ENCODE results near the gene PSMB9. TPM values are rescaled to one million over a fixed set of nuclear protein-coding genes. Genes with fewer than 3 reads are reported as not detected.

The PSMB9 gene
- total RNA-seq, 2 experiments from 2014 or later = 219 to 229 TPM

DNA sequence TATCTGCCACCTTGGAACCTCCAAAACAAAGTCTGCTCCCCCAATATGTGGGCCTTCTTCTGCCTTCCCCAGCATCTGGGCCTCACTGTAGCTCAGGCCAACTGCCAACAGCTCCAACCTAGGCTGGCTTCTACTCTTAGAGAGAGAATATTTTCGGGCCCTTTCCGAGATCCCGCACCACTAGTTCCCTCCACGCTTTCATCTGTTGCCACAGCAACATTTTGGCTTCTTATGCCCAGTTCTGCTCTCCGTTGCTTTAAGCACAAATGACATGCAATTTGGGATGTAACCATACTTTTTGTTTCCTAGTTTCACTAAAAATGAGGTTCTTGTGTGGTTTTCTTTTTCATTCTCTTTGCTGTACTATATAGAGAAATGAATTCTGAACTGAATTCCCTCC is 33.6 kb downstream of the PSMB9 start:
- Mint-ChIP-seq H3K9me3 (no peaks in the 10 kb centered on the region), H3K4me1 (ENCODE audit: low read depth) (peaks cover 3% of the 10 kb centered on the region), H3K4me3 (no peak overlapping the region), H3K36me3 (ENCODE audit: low read depth) (no peaks in the 10 kb centered on the region), H3K27ac (no peak overlapping the region), H3K27me3 (no peaks in the 10 kb centered on the region)
- intact Hi-C loops (cut with micrococcal nuclease) = no loop called here
- TF ChIP-seq, protein P1, sequence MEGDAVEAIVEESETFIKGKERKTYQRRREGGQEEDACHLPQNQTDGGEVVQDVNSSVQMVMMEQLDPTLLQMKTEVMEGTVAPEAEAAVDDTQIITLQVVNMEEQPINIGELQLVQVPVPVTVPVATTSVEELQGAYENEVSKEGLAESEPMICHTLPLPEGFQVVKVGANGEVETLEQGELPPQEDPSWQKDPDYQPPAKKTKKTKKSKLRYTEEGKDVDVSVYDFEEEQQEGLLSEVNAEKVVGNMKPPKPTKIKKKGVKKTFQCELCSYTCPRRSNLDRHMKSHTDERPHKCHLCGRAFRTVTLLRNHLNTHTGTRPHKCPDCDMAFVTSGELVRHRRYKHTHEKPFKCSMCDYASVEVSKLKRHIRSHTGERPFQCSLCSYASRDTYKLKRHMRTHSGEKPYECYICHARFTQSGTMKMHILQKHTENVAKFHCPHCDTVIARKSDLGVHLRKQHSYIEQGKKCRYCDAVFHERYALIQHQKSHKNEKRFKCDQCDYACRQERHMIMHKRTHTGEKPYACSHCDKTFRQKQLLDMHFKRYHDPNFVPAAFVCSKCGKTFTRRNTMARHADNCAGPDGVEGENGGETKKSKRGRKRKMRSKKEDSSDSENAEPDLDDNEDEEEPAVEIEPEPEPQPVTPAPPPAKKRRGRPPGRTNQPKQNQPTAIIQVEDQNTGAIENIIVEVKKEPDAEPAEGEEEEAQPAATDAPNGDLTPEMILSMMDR (IDR thresholded peaks at IDR 0.05) = no peak
- POLR2A ChIA-PET = interaction anchor here (1.0 to 2.1 kb wide), 2 partner anchors 81 to 86 kb away, joined by 3 to 7 read pairs; partner anchors contain the start of gene BRD2
- CTCF ChIA-PET = interaction anchor here (1.1 to 3.0 kb wide), 3 partner anchors 46 to 97 kb away, joined by 6 to 82 read pairs (median 9); no protein-coding TSS in a partner anchor
- ATAC-seq = no peak
- no peak for DNase-seq

DNA sequence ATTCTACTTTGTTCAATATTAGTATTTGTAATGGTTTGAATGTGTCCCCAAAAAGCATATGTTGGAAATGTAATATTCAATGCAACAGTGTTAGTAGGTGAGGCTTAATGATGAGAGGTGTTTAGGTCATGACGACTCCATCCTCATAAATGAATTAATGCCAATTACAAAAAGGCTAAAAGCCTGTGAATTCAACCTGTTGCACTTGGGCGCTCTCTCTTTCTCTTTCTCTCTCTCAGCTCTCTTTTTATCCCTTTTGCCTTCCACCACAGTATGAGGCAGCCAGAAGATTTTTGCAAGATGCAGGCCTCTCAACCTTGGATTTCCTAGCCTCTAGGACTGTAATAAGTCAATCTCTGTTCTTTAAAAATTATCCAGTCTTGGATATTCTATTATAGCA is 34.6 kb downstream of the PSMB9 start:
- peaks cover 4% of the 10 kb centered on the region for H3K4me1 Mint-ChIP-seq (ENCODE audit: low read depth)
- H3K27ac Mint-ChIP-seq = no peak overlapping the region
- CTCF ChIA-PET = interaction anchor here (1.1 to 1.8 kb wide), 2 partner anchors 45 to 96 kb away, joined by 6 to 9 read pairs; no protein-coding TSS in a partner anchor
- POLR2A ChIA-PET = interaction anchor here (1.0 to 2.1 kb wide), 4 partner anchors 80 to 96 kb away, joined by 3 to 7 read pairs (median 3); partner anchors contain the start of gene BRD2
- intact Hi-C loops (cut with micrococcal nuclease) = no loop called here
- TF ChIP-seq, protein P1 (IDR thresholded peaks at IDR 0.05) = no peak
- H3K27me3 Mint-ChIP-seq = no peaks in the 10 kb centered on the region
- H3K9me3 Mint-ChIP-seq = no peaks in the 10 kb centered on the region
- no peak overlapping the region for H3K4me3 Mint-ChIP-seq
- ATAC-seq (no peak), DNase-seq (no peak)
- H3K36me3 Mint-ChIP-seq (ENCODE audit: low read depth) = no peaks in the 10 kb centered on the region

DNA sequence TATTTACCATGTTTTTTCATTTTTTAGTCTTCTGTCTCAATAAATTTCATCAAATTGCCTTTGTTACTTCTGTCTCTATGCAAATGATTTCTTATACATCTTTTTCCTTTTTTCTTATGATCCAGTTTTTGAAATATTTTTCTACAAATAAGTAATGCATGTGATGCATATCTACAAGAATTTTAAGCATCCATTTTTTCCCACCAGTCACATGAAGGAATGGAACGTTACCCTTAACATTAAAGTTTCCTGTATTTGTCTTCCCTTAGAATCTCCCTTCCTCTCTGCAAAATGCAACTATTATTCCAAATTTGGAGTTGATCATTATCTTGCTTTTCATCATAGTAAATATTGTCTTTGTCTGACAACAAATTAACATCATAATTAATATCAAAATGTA is 35.5 kb downstream of the PSMB9 start:
- TF ChIP-seq, protein P1 (IDR thresholded peaks at IDR 0.05) = no peak
- peaks cover 7% of the 10 kb centered on the region for H3K4me1 Mint-ChIP-seq (ENCODE audit: low read depth)
- POLR2A ChIA-PET = interaction anchor here (0.7 kb wide), 1 partner anchor 91 kb away, joined by 3 read pairs; no protein-coding TSS in a partner anchor
- H3K9me3 Mint-ChIP-seq = no peaks in the 10 kb centered on the region
- intact Hi-C loops (cut with micrococcal nuclease) = no loop called here
- H3K27me3 Mint-ChIP-seq = no peaks in the 10 kb centered on the region
- no peak for ATAC-seq
- H3K4me3 Mint-ChIP-seq = no peak overlapping the region
- CTCF ChIA-PET = interaction anchor here (1.0 to 1.8 kb wide), 7 partner anchors 18 to 95 kb away, joined by 3 to 10 read pairs (median 5); partner anchors contain the start of gene HLA-DMA
- no peak overlapping the region for H3K27ac Mint-ChIP-seq
- no peaks in the 10 kb centered on the region for H3K36me3 Mint-ChIP-seq (ENCODE audit: low read depth)
- no peak for DNase-seq

DNA sequence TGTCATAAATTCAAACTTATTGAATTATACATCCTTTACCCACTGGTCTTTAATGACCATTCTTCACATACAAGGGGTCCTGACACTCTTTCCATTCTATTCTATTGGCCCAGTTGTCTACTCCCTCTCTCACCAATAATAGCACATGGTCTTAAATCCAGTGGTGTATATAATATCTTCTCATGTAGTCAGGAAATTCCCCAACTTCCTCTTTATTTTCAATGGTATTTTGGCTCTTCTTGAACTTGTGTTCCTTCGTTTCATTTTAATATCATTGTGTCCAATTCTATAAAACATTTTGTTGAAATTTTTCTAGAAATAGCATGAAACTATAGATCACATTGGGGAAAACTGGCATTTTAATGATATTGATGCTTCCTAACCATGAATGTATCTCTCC is 36.8 kb downstream of the PSMB9 start:
- POLR2A ChIA-PET = interaction anchor here (0.6 kb wide), 1 partner anchor 51 kb away, joined by 3 read pairs; no protein-coding TSS in a partner anchor
- H3K4me3 Mint-ChIP-seq = no peak overlapping the region
- DNase-seq = no peak
- H3K4me1 Mint-ChIP-seq (ENCODE audit: low read depth) = peaks cover 14% of the 10 kb centered on the region
- H3K27ac Mint-ChIP-seq = no peak overlapping the region
- TF ChIP-seq, protein P1 (IDR thresholded peaks at IDR 0.05) = no peak
- intact Hi-C loops (cut with micrococcal nuclease) = loop anchor here (5.0 kb wide), 1 partner anchor 61 kb away; the partner anchor contains the start of gene HLA-DMA
- peaks cover 4% of the 10 kb centered on the region for H3K36me3 Mint-ChIP-seq (ENCODE audit: low read depth)
- no peak for ATAC-seq
- CTCF ChIA-PET = interaction anchor here (1.0 to 7.6 kb wide), 5 partner anchors 19 to 94 kb away, joined by 4 to 60 read pairs (median 6); no protein-coding TSS in a partner anchor
- H3K9me3 Mint-ChIP-seq = no peaks in the 10 kb centered on the region
- no peaks in the 10 kb centered on the region for H3K27me3 Mint-ChIP-seq
